ENCODE data around the gene SPIN2B. TPM values are rescaled to one million over a fixed set of nuclear protein-coding genes. Genes with fewer than 3 reads are reported as not detected.
"Not testable (repeated sequence)": the region's sequence is repeated elsewhere in the genome, so short reads cannot be mapped to it uniquely, and the experiment has no call there.

The SPIN2B gene
- total and polyA plus RNA-seq, 4 experiments from 2014 or later, result 16.6 to 35.3 (median 20.4) TPM

DNA sequence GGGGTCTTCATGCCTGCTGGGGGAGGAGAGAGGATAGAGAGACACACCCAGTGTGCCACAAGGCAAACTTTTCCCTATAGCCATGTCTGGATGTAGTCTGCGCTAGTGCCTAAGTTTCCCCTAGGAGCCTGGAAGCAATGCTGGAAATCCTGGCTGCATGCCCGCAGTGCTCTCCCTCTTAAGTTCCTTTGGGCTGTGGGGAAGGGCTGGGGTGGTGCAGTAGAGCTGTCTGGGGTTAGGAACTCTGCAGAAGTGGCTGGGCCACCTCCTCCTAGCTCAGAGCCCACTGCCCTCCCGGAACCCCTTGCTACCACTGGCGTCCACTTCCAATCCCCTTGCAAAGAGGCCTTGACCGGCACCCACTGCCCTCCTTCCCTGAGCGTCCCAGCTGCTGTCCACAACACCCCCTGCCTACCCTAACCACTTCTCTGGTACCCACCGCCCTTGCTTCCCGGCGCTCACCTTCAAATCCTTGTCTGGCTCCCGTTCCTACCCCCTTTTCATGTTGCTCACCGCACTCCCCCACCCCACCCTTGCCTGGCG lies 658 bp downstream of the SPIN2B start:
- Mint-ChIP-seq H3K27ac (peak overlapping the region in 6 of 7 donors; percentile 78 to 96 (median 92)), H3K4me1 (peaks cover 7 to 23% (median 12%) of the 10 kb centered on the region in 4 donors), H3K4me3 (peak overlapping the region; percentile 91 to 96 (median 93)), H3K36me3 (peaks cover 0 to 20% of the 10 kb centered on the region in 2 donors)
- H3K9me3 Mint-ChIP-seq; H3K27me3 Mint-ChIP-seq; DNase-seq; H3K9me3 ChIP-seq (ENCODE audit: control insufficient read depth in 1 of 2, low read length in 2 of 2); CTCF ChIA-PET (ENCODE audit: partially characterized antibody); H3K4me1 ChIP-seq (ENCODE audit: insufficient read depth, low read length); H3K36me3 ChIP-seq (ENCODE audit: insufficient read depth, low read length); H3K27me3 ChIP-seq (ENCODE audit: insufficient read depth, low read length): not testable (repeated sequence)
- POLR2A ChIA-PET (ENCODE audit: partially characterized antibody), result interaction anchor here (0.7 to 1.5 kb wide), 2 partner anchors 125 to 1213 kb away, joined by 3 to 6 read pairs; partner anchors contain the start of gene SPIN3
- Histone ChIP-seq H3K27ac (ENCODE audit: low read depth, low read length) (peak overlapping the region; percentile 59), H3K4me3 (ENCODE audit: low read length in 2 of 2) (peak overlapping the region in 1 of 2 donors; percentile 54)
- intact Hi-C loops (cut with micrococcal nuclease), result loop anchor here (10.0 kb wide), 1 partner anchor 126 kb away; the partner anchor contains the start of gene SPIN3

DNA sequence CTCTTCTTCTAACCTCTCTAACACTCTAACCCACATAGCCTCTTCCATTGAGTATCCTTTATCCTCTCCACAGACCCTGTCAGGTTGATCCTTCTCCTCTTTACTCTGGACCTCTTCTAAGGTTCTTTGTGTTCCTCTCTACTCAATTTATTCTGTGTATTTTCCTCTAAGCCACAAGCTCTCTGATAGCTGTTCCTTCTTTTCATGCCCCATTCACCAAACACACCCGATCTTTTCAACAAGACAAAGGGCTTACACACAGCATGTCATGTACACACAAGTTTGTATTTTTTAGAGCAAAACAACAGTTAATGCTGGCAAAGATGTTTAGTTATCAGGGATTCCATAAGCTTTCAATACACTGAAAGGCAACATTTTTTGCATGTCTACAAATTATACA lies 1.9 kb downstream of the SPIN2B start:
- POLR2A ChIA-PET (ENCODE audit: partially characterized antibody), result no interaction called here
- peaks cover 0 to 22% of the 10 kb centered on the region in 2 donors for H3K36me3 Mint-ChIP-seq
- H3K36me3 ChIP-seq (ENCODE audit: insufficient read depth, low read length), result no peaks in the 10 kb centered on the region
- no peak overlapping the region for H3K4me3 ChIP-seq (ENCODE audit: low read length in 2 of 2)
- H3K27me3 Mint-ChIP-seq, result no peaks in the 10 kb centered on the region
- H3K9me3 ChIP-seq (ENCODE audit: control insufficient read depth in 1 of 2, low read length in 2 of 2), result no peaks in the 10 kb centered on the region
- no peak for DNase-seq
- CTCF ChIA-PET (ENCODE audit: partially characterized antibody), result no interaction called here
- H3K27ac ChIP-seq (ENCODE audit: low read depth, low read length), result no peak overlapping the region
- peak overlapping the region in 3 of 7 donors; percentile 2 to 66 (median 30) for H3K27ac Mint-ChIP-seq
- H3K4me3 Mint-ChIP-seq, result peak overlapping the region in 4 of 8 donors; percentile 7 to 30 (median 21)
- intact Hi-C loops (cut with micrococcal nuclease), result no loop called here
- H3K9me3 Mint-ChIP-seq, result no peaks in the 10 kb centered on the region
- H3K4me1 ChIP-seq (ENCODE audit: insufficient read depth, low read length), result no peaks in the 10 kb centered on the region
- H3K4me1 Mint-ChIP-seq, result peaks cover 7 to 18% (median 13%) of the 10 kb centered on the region in 4 donors
- H3K27me3 ChIP-seq (ENCODE audit: insufficient read depth, low read length), result no peaks in the 10 kb centered on the region

DNA sequence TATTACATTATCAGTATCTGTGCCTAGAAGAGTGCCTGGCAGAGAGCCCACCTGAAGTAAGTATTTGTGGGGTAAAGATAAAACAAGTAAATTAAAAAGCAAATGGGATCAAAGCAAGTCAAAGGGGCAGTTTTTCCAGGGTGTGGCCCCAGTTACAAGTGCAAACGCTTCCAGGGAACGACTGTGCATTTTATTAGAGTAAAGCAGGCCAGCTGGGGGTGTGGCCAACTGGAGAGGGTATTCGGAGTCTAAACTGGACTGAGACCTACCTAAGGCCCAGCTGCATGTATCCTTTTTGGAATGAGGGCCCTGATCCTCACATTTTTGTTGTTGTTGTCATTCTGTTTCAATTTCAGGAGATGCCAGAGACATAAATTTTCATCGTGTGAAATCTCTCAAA lies 3.8 kb downstream of the SPIN2B start:
- H3K36me3 ChIP-seq (ENCODE audit: insufficient read depth, low read length); DNase-seq; POLR2A ChIA-PET (ENCODE audit: partially characterized antibody); H3K4me1 ChIP-seq (ENCODE audit: insufficient read depth, low read length); H3K4me3 Mint-ChIP-seq; H3K9me3 ChIP-seq (ENCODE audit: control insufficient read depth in 1 of 2, low read length in 2 of 2); H3K27me3 ChIP-seq (ENCODE audit: insufficient read depth, low read length); intact Hi-C loops (cut with micrococcal nuclease); H3K27me3 Mint-ChIP-seq; H3K27ac ChIP-seq (ENCODE audit: low read depth, low read length); H3K9me3 Mint-ChIP-seq; H3K4me3 ChIP-seq (ENCODE audit: low read length in 2 of 2); CTCF ChIA-PET (ENCODE audit: partially characterized antibody): not testable (repeated sequence)
- H3K36me3 Mint-ChIP-seq, result peaks cover 0 to 22% of the 10 kb centered on the region in 2 donors
- H3K27ac Mint-ChIP-seq, result peak overlapping the region in 1 of 7 donors; percentile 18
- peaks cover 7 to 17% (median 12%) of the 10 kb centered on the region in 4 donors for H3K4me1 Mint-ChIP-seq

DNA sequence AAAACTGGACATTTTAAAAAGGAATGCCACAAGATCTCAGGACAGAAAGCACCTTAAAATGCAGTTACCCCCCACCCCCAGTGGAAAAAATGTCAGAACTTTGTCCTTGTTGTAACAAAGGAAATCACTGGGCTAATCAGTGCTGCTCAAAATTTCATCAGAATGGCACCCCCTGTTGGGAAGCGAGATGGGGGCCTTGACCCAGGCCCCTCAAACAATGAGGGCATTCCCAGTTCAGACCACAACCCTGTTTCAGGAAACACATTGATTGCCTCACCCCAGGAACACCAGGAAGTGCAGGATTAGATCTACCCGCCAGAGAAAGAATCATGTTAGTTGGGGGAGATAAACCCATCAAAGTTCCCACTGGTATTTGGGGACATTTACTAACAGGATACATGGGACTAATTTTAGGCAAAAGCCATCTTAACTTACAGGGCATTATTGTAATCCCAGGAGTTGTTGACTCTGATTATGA lies 16.4 kb downstream of the SPIN2B start:
- H3K27ac Mint-ChIP-seq, result peak overlapping the region in 1 of 7 donors; percentile 70
- H3K36me3 Mint-ChIP-seq, result peaks cover 24 to 33% of the 10 kb centered on the region in 2 donors
- Histone ChIP-seq H3K4me1 (ENCODE audit: insufficient read depth, low read length) (no peaks in the 10 kb centered on the region), H3K4me3 (ENCODE audit: low read length in 2 of 2) (no peak overlapping the region), H3K27ac (ENCODE audit: low read depth, low read length) (no peak overlapping the region), H3K27me3 (ENCODE audit: insufficient read depth, low read length) (no peaks in the 10 kb centered on the region), H3K36me3 (ENCODE audit: insufficient read depth, low read length) (no peaks in the 10 kb centered on the region), H3K9me3 (ENCODE audit: control insufficient read depth in 1 of 2, low read length in 2 of 2) (no peaks in the 10 kb centered on the region)
- no peaks in the 10 kb centered on the region for H3K27me3 Mint-ChIP-seq
- no peak for DNase-seq
- peaks cover 0 to 23% (median 3%) of the 10 kb centered on the region in 8 donors for H3K9me3 Mint-ChIP-seq
- ChIA-PET CTCF (ENCODE audit: partially characterized antibody) (no interaction called here), POLR2A (ENCODE audit: partially characterized antibody) (no interaction called here)
- intact Hi-C loops (cut with micrococcal nuclease), result no loop called here
- no peak overlapping the region for H3K4me3 Mint-ChIP-seq
- peaks cover 0 to 4% (median 1%) of the 10 kb centered on the region in 4 donors for H3K4me1 Mint-ChIP-seq

DNA sequence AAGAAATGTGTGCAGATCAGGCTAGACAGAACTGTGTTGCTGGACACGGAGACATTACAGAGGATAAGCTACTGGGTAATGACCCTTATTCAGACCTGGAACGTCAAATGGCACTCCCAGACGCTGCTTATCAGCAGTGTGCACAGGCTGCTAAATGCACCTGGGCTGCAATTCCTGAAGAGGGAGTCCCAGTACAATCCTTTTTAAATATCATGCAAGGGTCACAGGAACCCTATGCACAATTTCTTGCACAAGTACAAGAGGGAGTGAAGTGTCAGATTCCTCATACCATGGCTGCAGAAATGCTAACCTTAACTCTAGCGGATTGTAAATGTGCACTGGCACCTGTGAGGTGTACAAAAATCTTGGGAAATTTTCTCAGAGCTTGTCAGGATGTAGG lies 16.9 kb downstream of the SPIN2B start:
- no peak overlapping the region for H3K4me3 Mint-ChIP-seq
- no peaks in the 10 kb centered on the region for H3K36me3 ChIP-seq (ENCODE audit: insufficient read depth, low read length)
- ChIA-PET POLR2A (ENCODE audit: partially characterized antibody) (no interaction called here), CTCF (ENCODE audit: partially characterized antibody) (no interaction called here)
- H3K9me3 ChIP-seq (ENCODE audit: control insufficient read depth in 1 of 2, low read length in 2 of 2), result no peaks in the 10 kb centered on the region
- H3K27me3 Mint-ChIP-seq, result no peaks in the 10 kb centered on the region
- H3K4me1 Mint-ChIP-seq, result peaks cover 0 to 4% (median 1%) of the 10 kb centered on the region in 4 donors
- no peak overlapping the region for H3K27ac ChIP-seq (ENCODE audit: low read depth, low read length)
- peaks cover 0 to 29% (median 8%) of the 10 kb centered on the region in 8 donors for H3K9me3 Mint-ChIP-seq
- no peak for DNase-seq
- no peak overlapping the region for H3K27ac Mint-ChIP-seq
- H3K36me3 Mint-ChIP-seq, result peaks cover 26 to 38% of the 10 kb centered on the region in 2 donors
- H3K27me3 ChIP-seq (ENCODE audit: insufficient read depth, low read length), result no peaks in the 10 kb centered on the region
- intact Hi-C loops (cut with micrococcal nuclease), result no loop called here
- no peak overlapping the region for H3K4me3 ChIP-seq (ENCODE audit: low read length in 2 of 2)
- no peaks in the 10 kb centered on the region for H3K4me1 ChIP-seq (ENCODE audit: insufficient read depth, low read length)

DNA sequence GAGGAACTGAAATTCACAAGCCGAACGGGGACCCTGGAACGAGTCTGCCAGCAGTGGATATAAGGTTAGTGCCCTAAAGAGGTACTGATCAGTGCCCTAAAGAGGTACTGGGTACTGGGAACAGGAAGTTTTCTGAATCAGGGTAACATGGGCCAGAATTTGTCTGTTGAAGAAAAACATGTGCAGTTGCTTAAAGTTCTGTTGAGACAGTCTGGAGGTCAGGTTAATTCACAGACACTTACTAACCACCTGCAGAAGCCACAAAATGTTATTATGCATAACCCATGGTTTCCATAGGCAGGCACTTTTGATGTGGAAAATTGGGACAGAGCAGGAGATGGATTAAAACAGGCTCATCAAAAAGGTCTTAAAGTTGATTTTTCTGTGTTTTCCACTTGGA lies 17.9 kb downstream of the SPIN2B start:
- no peaks in the 10 kb centered on the region for H3K36me3 ChIP-seq (ENCODE audit: insufficient read depth, low read length)
- no peaks in the 10 kb centered on the region for H3K27me3 ChIP-seq (ENCODE audit: insufficient read depth, low read length)
- H3K4me3 Mint-ChIP-seq, result no peak overlapping the region
- H3K27me3 Mint-ChIP-seq, result no peaks in the 10 kb centered on the region
- ChIA-PET CTCF (ENCODE audit: partially characterized antibody) (no interaction called here), POLR2A (ENCODE audit: partially characterized antibody) (no interaction called here)
- H3K9me3 Mint-ChIP-seq, result peaks cover 0 to 38% (median 11%) of the 10 kb centered on the region in 8 donors
- peaks cover 0 to 4% (median 1%) of the 10 kb centered on the region in 4 donors for H3K4me1 Mint-ChIP-seq
- no peak overlapping the region for H3K27ac ChIP-seq (ENCODE audit: low read depth, low read length)
- peaks cover 27 to 40% of the 10 kb centered on the region in 2 donors for H3K36me3 Mint-ChIP-seq
- intact Hi-C loops (cut with micrococcal nuclease), result no loop called here
- no peak for DNase-seq
- no peaks in the 10 kb centered on the region for H3K4me1 ChIP-seq (ENCODE audit: insufficient read depth, low read length)
- H3K4me3 ChIP-seq (ENCODE audit: low read length in 2 of 2), result no peak overlapping the region
- no peaks in the 10 kb centered on the region for H3K9me3 ChIP-seq (ENCODE audit: control insufficient read depth in 1 of 2, low read length in 2 of 2)
- no peak overlapping the region for H3K27ac Mint-ChIP-seq

DNA sequence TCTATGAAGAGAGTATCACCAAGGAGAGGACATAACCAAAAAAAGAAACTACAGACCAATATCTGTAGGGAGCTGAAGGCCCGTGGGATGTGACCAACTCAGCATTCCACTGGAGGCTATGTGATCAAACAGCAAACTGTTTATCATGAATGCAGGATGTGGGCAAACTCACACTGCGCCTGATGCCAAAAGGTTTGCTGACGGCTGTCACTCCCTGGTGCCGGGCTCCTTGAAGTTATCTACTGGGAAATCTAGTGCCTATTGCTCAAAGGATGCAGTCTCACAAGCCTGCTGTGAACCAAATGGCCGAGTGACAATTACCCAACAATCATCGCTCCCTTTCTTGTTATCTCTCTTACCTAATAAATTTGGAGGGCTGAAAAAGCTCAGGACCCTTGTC lies 18.4 kb downstream of the SPIN2B start:
- CTCF ChIA-PET (ENCODE audit: partially characterized antibody); H3K4me1 Mint-ChIP-seq; H3K4me3 Mint-ChIP-seq; H3K27me3 ChIP-seq (ENCODE audit: insufficient read depth, low read length); H3K4me1 ChIP-seq (ENCODE audit: insufficient read depth, low read length); intact Hi-C loops (cut with micrococcal nuclease); H3K9me3 ChIP-seq (ENCODE audit: control insufficient read depth in 1 of 2, low read length in 2 of 2); H3K36me3 ChIP-seq (ENCODE audit: insufficient read depth, low read length); H3K27me3 Mint-ChIP-seq; H3K27ac ChIP-seq (ENCODE audit: low read depth, low read length); POLR2A ChIA-PET (ENCODE audit: partially characterized antibody); H3K4me3 ChIP-seq (ENCODE audit: low read length in 2 of 2): not testable (repeated sequence)
- H3K9me3 Mint-ChIP-seq, result peaks cover 0 to 42% (median 11%) of the 10 kb centered on the region in 8 donors
- peaks cover 32 to 45% of the 10 kb centered on the region in 2 donors for H3K36me3 Mint-ChIP-seq
- DNase-seq, result peak in 3 of 5 donors; percentile 6 to 31 (median 8)
- H3K27ac Mint-ChIP-seq, result peak overlapping the region in 2 of 7 donors; percentile 2 to 31

All from CD4-positive, alpha-beta memory T cell (primary cell).